ENCODE data around the gene DBN1. TPM values are rescaled to one million over a fixed set of nuclear protein-coding genes. Genes with fewer than 3 reads are reported as not detected.

The DBN1 gene
- total RNA-seq, 2 donors from 2014 or later: 322 to 383 TPM

DNA sequence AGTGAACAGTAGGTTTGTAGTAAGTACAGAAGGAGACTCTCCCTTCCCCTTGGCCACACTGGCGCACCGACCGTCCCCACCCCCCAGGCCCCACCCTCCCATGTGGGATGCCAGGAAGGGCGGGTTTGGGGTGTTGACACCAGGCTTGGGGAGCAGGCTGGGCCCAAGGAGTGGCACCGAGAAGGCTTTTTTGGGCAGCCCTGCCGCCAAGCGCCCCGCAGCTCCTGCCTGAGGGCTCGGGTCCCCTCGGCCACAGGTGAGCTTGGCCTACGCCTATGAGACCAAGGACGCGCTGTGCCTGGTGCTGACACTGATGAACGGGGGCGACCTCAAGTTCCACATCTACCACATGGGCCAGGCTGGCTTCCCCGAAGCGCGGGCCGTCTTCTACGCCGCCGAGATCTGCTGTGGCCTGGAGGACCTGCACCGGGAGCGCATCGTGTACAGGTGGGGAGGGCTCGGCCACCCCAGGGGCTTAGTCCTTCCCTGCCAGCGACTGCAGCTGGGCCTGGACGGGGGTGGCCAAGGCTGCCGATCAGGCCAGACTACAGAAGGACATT, 39.7 kb downstream of the DBN1 start:
- H3K4me1 ChIP-seq (ENCODE audit: control insufficient read depth, insufficient read depth, low read length): no peaks in the 10 kb centered on the region
- Mint-ChIP-seq H3K9me3 (no peaks in the 10 kb centered on the region), H3K4me1 (no peaks in the 10 kb centered on the region), H3K4me3 (no peak overlapping the region), H3K36me3 (ENCODE audit: low read depth) (peaks cover 44% of the 10 kb centered on the region), H3K27ac (no peak overlapping the region), H3K27me3 (ENCODE audit: insufficient read depth) (no peaks in the 10 kb centered on the region)
- no peaks in the 10 kb centered on the region for H3K27me3 ChIP-seq (ENCODE audit: control insufficient read depth, insufficient read depth, low read length, poor library complexity, severe bottlenecking)
- no peak overlapping the region for H3K27ac ChIP-seq (ENCODE audit: low read depth, low read length)
- TF ChIP-seq, protein P1, sequence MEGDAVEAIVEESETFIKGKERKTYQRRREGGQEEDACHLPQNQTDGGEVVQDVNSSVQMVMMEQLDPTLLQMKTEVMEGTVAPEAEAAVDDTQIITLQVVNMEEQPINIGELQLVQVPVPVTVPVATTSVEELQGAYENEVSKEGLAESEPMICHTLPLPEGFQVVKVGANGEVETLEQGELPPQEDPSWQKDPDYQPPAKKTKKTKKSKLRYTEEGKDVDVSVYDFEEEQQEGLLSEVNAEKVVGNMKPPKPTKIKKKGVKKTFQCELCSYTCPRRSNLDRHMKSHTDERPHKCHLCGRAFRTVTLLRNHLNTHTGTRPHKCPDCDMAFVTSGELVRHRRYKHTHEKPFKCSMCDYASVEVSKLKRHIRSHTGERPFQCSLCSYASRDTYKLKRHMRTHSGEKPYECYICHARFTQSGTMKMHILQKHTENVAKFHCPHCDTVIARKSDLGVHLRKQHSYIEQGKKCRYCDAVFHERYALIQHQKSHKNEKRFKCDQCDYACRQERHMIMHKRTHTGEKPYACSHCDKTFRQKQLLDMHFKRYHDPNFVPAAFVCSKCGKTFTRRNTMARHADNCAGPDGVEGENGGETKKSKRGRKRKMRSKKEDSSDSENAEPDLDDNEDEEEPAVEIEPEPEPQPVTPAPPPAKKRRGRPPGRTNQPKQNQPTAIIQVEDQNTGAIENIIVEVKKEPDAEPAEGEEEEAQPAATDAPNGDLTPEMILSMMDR (conservative IDR thresholded peaks at IDR 0.05): no peak
- no peaks in the 10 kb centered on the region for H3K9me3 ChIP-seq (ENCODE audit: control insufficient read depth, low read length)
- H3K36me3 ChIP-seq (ENCODE audit: control insufficient read depth, insufficient read depth, low read length): peaks cover 37% of the 10 kb centered on the region
- H3K9ac ChIP-seq (ENCODE audit: extremely low read depth, low read length, poor library complexity, severe bottlenecking): no peak overlapping the region
- H3K4me3 ChIP-seq (ENCODE audit: low read length): no peak overlapping the region
- DNase-seq: no peak
- 93 to 97% methylated on average over 21 to 29 of the region's 29 CpGs for WGBS, 2 experiments (ENCODE audit: insufficient coverage in 1 of 2, insufficient read length in 1 of 2)

GRCh38 chr5:177432839-177433657, 40.4 kb downstream of the DBN1 start:
- Mint-ChIP-seq H3K27me3 (ENCODE audit: insufficient read depth) (no peaks in the 10 kb centered on the region), H3K9me3 (no peaks in the 10 kb centered on the region), H3K27ac (no peak overlapping the region), H3K4me3 (no peak overlapping the region), H3K4me1 (no peaks in the 10 kb centered on the region), H3K36me3 (ENCODE audit: low read depth) (peaks cover 37% of the 10 kb centered on the region)
- DNase-seq: no peak
- Histone ChIP-seq H3K27me3 (ENCODE audit: control insufficient read depth, insufficient read depth, low read length, poor library complexity, severe bottlenecking) (no peaks in the 10 kb centered on the region), H3K4me3 (ENCODE audit: low read length) (no peak overlapping the region), H3K27ac (ENCODE audit: low read depth, low read length) (no peak overlapping the region), H3K4me1 (ENCODE audit: control insufficient read depth, insufficient read depth, low read length) (no peaks in the 10 kb centered on the region), H3K36me3 (ENCODE audit: control insufficient read depth, insufficient read depth, low read length) (peaks cover 31% of the 10 kb centered on the region), H3K9me3 (ENCODE audit: control insufficient read depth, low read length) (no peaks in the 10 kb centered on the region), H3K9ac (ENCODE audit: extremely low read depth, low read length, poor library complexity, severe bottlenecking) (no peak overlapping the region)
- TF ChIP-seq, protein P1 (conservative IDR thresholded peaks at IDR 0.05): no peak
- 89 to 96% methylated on average over 14 to 25 of the region's 25 CpGs for WGBS, 2 experiments (ENCODE audit: insufficient coverage in 1 of 2, insufficient read length in 1 of 2)

GRCh38 chr5:177432143-177432838, 41.1 kb downstream of the DBN1 start:
- no peaks in the 10 kb centered on the region for H3K9me3 ChIP-seq (ENCODE audit: control insufficient read depth, low read length)
- no peaks in the 10 kb centered on the region for H3K27me3 Mint-ChIP-seq (ENCODE audit: insufficient read depth)
- H3K9me3 Mint-ChIP-seq: no peaks in the 10 kb centered on the region
- H3K4me3 ChIP-seq (ENCODE audit: low read length): no peak overlapping the region
- H3K27ac ChIP-seq (ENCODE audit: low read depth, low read length): no peak overlapping the region
- H3K27ac Mint-ChIP-seq: no peak overlapping the region
- H3K27me3 ChIP-seq (ENCODE audit: control insufficient read depth, insufficient read depth, low read length, poor library complexity, severe bottlenecking): no peaks in the 10 kb centered on the region
- H3K36me3 Mint-ChIP-seq (ENCODE audit: low read depth): peaks cover 29% of the 10 kb centered on the region
- no peak for DNase-seq
- 94 to 95% methylated on average over 15 to 18 of the region's 18 CpGs for WGBS, 2 experiments (ENCODE audit: insufficient coverage in 1 of 2, insufficient read length in 1 of 2)
- peaks cover 5% of the 10 kb centered on the region for H3K4me1 Mint-ChIP-seq
- no peak overlapping the region for H3K9ac ChIP-seq (ENCODE audit: extremely low read depth, low read length, poor library complexity, severe bottlenecking)
- TF ChIP-seq, protein P1 (conservative IDR thresholded peaks at IDR 0.05): no peak
- no peaks in the 10 kb centered on the region for H3K4me1 ChIP-seq (ENCODE audit: control insufficient read depth, insufficient read depth, low read length)
- H3K36me3 ChIP-seq (ENCODE audit: control insufficient read depth, insufficient read depth, low read length): peaks cover 27% of the 10 kb centered on the region
- H3K4me3 Mint-ChIP-seq: no peak overlapping the region
